Measurements from ENCODE around the gene MUC2.

DNA sequence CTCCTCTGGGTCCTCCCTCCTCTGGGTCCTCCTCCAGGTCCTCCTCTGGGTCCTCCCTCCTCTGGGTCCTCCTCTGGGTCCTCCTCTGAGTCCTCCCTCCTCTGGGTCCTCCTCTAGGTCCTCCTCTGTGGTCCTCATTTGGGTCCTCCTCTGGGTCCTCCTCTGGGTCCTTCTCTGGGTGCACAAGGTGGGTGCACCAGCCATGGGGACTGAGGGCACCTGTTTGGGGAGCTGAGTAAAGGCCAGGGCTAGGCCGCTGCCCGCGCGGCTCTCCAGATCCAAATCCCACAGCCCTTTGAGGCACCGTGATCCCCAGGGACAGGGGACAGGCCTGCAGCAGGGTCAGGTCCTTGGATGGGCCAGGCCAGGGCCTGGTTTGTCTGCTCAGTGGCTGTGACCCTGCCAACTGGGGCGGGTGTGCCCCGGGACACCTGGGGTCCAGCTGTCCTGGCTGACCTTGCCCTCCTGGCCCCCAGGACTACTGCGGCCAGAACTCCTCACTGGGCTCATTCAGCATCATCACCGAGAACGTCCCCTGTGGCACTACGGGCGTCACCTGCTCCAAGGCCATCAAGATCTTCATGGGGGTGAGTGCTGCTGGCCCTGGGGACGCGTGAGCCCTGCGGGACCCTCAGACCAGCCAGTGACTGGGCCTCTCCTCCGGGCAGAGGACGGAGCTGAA, 12.7 kb downstream of the MUC2 start:
- TF ChIP-seq, protein P1, sequence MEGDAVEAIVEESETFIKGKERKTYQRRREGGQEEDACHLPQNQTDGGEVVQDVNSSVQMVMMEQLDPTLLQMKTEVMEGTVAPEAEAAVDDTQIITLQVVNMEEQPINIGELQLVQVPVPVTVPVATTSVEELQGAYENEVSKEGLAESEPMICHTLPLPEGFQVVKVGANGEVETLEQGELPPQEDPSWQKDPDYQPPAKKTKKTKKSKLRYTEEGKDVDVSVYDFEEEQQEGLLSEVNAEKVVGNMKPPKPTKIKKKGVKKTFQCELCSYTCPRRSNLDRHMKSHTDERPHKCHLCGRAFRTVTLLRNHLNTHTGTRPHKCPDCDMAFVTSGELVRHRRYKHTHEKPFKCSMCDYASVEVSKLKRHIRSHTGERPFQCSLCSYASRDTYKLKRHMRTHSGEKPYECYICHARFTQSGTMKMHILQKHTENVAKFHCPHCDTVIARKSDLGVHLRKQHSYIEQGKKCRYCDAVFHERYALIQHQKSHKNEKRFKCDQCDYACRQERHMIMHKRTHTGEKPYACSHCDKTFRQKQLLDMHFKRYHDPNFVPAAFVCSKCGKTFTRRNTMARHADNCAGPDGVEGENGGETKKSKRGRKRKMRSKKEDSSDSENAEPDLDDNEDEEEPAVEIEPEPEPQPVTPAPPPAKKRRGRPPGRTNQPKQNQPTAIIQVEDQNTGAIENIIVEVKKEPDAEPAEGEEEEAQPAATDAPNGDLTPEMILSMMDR (IDR thresholded peaks at IDR 0.05): no peak
- TF ChIP-seq POLR2AphosphoS5 (IDR thresholded peaks at IDR 0.05): peak in 1 of 3 donors; percentile 36
